Activated T-cell treated with anti-CD3 and anti-CD28 coated beads for 24 hours (primary cell): ENCODE measurements around the gene CDC5L.

Experiments used
- DNase-seq: peaks from one replicate; pipeline ENCODE4 v3.0.0-alpha.2; 2020; ENCODE audit warnings: low read depth

The CDC5L gene

GRCh38 chr6:44373787-44374186, 13.7 kb upstream of the CDC5L start:
- no peak for DNase-seq

- DNase-seq = no peak
Measured at GRCh38 chr6:44375071-44375470, 12.4 kb upstream of the CDC5L start.

- no peak for DNase-seq
Measured at GRCh38 chr6:44377484-44377883, 10.0 kb upstream of the CDC5L start.

GRCh38 chr6:44377971-44378370, 9.5 kb upstream of the CDC5L start:
- DNase-seq = no peak

GRCh38 chr6:44381739-44382138, 5.8 kb upstream of the CDC5L start:
- no peak for DNase-seq

- no peak for DNase-seq
Measured at GRCh38 chr6:44386364-44386928, 1.1 kb upstream of the CDC5L start.

- no peak for DNase-seq
Measured at GRCh38 chr6:44386929-44387345, 569 bp upstream of the CDC5L start.

GRCh38 chr6:44388135-44388487, 605 bp downstream of the CDC5L start:
- no peak for DNase-seq

- DNase-seq = no peak
Measured at GRCh38 chr6:44388887-44389286, 1.4 kb downstream of the CDC5L start.

- no peak for DNase-seq
Measured at GRCh38 chr6:44390158-44390683, 2.7 kb downstream of the CDC5L start.

- no peak for DNase-seq
Measured at GRCh38 chr6:44395501-44395900, 8.0 kb downstream of the CDC5L start.

GRCh38 chr6:44396968-44397367, 9.5 kb downstream of the CDC5L start:
- no peak for DNase-seq

- no peak for DNase-seq
Measured at GRCh38 chr6:44397424-44398164, 10.1 kb downstream of the CDC5L start.

- no peak for DNase-seq
Measured at GRCh38 chr6:44399991-44400390, 12.5 kb downstream of the CDC5L start.

GRCh38 chr6:44400572-44400971, 13.1 kb downstream of the CDC5L start:
- no peak for DNase-seq

GRCh38 chr6:44401138-44401537, 13.6 kb downstream of the CDC5L start:
- DNase-seq = no peak

GRCh38 chr6:44404022-44404714, 16.7 kb downstream of the CDC5L start:
- DNase-seq = no peak

GRCh38 chr6:44404715-44405099, 17.2 kb downstream of the CDC5L start:
- DNase-seq = no peak

- no peak for DNase-seq
Measured at GRCh38 chr6:44407951-44408670, 20.6 kb downstream of the CDC5L start.

GRCh38 chr6:44409207-44409794, 21.8 kb downstream of the CDC5L start:
- no peak for DNase-seq

- no peak for DNase-seq
Measured at GRCh38 chr6:44410363-44410762, 22.9 kb downstream of the CDC5L start.

- no peak for DNase-seq
Measured at GRCh38 chr6:44411141-44411540, 23.6 kb downstream of the CDC5L start.
